Stimulated activated CD8-positive, alpha-beta memory T cell treated with anti-CD3 and anti-CD28 coated beads, Interleukin-12 subunit alpha, Interleukin-12 subunit beta, amount 100 ng/mL, for 4 hours (primary cell): ENCODE data around the gene RAB11FIP4.

Source experiments
- DNase-seq: peaks from one replicate; pipeline ENCODE4 v3.0.0-alpha.2; 2020; ENCODE audit warnings: low read depth

The RAB11FIP4 gene

GRCh38 chr17:31411707-31412285, 20.3 kb downstream of the RAB11FIP4 start:
- DNase-seq, result no peak

DNA sequence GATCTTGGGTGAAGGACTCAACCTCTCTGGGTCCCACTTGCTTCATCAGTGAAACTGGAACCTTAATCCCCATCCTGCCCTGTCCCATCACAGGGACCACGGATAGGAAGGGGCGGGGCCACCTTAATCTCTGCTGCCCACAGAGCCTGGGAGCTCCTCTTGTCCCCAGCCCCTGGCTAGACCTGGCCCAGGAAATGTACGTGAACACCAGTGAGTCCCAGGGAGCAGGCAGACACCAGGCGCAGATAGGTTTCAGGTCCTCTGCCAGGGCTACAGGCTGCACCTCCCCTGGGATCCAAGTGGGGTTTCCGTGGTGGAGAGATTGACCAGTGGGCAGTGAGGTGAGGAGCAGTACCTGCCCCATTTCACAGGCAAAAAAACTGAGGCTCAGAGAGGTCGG, 21.0 kb downstream of the RAB11FIP4 start:
- DNase-seq, result no peak

GRCh38 chr17:31413081-31413799, 21.8 kb downstream of the RAB11FIP4 start:
- no peak for DNase-seq

DNA sequence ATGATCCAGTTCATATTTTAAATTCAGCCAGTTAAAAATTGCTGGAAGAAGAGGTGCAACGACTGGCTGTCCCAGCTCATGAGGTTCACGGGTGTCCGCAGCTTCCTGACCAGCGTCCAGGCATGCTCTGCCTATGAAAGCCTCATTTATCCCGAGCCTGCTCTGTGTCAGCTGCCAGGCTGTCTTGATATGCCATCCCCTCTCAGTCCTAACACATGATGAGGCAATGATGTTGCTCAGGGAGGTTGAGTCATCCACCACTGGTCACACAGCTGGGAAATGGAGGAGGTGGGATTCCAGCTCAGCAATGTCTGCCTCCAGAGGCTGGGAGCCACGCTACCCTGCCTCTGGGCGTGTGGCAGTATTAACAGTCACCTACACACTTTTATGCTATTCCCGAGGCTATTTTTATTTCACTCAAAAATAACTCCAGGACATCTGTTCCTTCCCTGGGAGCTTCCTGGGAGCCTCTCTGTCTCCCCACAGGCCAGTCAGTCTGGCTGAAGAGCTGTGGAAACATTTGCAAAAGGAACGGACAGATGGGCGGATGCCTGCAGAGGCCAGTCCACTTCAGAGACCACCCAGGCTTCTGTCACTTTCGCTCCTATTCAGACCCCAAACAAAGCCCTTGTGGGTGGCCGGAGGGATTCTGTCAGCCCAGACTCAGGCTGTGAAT, 22.5 kb downstream of the RAB11FIP4 start:
- no peak for DNase-seq

GRCh38 chr17:31414550-31414918, 23.1 kb downstream of the RAB11FIP4 start:
- DNase-seq, result no peak

- no peak for DNase-seq
Observed at GRCh38 chr17:31415004-31415454, 23.6 kb downstream of the RAB11FIP4 start.

GRCh38 chr17:31415640-31416502, 24.4 kb downstream of the RAB11FIP4 start:
- no peak for DNase-seq

GRCh38 chr17:31416503-31416923, 25.0 kb downstream of the RAB11FIP4 start:
- DNase-seq, result no peak

DNA sequence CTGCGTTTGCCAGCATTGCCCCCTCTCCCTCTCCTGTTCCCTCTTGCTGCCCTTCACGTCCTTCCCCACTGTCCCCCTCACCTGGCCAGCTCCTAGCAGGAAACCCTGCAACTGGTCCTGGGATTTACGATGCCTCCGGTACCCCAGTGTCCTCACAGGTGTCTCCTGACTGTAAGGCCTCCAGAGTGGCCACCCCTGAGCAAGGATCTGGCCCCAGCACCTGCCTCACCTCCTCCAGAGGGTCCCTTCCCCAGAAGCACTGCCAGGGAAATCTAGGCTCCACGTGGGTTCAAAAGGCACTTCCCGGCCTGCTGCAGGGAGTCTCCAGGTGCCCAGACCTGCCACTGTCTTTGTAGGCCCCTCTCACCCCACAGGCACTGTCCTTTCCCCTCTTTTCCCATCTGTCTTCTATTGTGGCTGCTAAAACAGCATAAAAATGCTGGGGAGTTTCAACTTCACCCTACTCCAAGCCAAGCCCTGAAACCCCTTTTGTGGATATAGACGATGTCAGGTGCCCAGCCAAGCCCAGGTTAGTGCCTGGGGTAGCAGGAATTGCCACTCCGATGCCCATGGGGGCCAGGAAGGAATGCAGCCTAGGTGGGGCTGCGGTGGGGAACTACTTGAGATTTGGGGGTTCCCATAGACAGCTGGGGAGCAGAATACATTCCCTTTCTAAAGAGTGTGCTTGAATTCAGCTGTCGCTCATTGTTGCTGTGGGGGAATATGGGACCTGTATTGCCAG, 25.7 kb downstream of the RAB11FIP4 start:
- no peak for DNase-seq

DNA sequence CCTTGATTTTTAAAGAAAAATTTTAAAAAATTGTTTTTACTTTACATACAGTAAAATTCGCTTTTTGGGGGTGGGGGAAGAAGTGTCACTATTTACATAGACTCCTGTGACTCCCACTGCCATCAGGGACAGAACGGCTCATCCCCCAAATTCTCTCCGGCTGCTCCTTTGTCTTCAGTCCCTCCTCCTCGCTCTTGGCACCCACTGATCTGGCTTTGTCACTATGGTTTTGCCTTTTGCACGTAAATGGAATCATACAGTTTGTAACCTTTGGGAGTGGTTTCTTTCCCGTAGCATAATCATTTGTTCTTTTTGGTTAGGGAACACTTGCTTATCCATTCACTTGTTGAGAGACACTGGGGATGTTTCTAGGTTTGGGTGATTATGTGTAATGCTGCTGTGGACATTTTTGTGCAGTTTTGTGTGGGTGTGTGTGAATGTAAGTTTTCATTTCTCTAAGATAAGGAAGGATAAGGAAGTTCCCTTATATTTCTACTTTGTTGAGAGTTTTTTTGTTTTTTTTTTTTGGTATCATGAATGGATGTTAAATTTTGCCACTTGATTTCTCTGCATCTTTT, 27.4 kb downstream of the RAB11FIP4 start:
- no peak for DNase-seq

- DNase-seq, result no peak
Observed at GRCh38 chr17:31422443-31422842, 31.0 kb downstream of the RAB11FIP4 start.

- DNase-seq, result no peak
Observed at GRCh38 chr17:31424944-31425281, 33.4 kb downstream of the RAB11FIP4 start.

GRCh38 chr17:31425282-31426040, 34.0 kb downstream of the RAB11FIP4 start:
- DNase-seq, result no peak

GRCh38 chr17:31427684-31428083, 36.2 kb downstream of the RAB11FIP4 start:
- DNase-seq, result no peak

- DNase-seq, result no peak
Observed at GRCh38 chr17:31428111-31428510, 36.6 kb downstream of the RAB11FIP4 start.

GRCh38 chr17:31428512-31428911, 37.0 kb downstream of the RAB11FIP4 start:
- DNase-seq, result no peak

GRCh38 chr17:31431098-31431851, 39.8 kb downstream of the RAB11FIP4 start:
- DNase-seq, result no peak

DNA sequence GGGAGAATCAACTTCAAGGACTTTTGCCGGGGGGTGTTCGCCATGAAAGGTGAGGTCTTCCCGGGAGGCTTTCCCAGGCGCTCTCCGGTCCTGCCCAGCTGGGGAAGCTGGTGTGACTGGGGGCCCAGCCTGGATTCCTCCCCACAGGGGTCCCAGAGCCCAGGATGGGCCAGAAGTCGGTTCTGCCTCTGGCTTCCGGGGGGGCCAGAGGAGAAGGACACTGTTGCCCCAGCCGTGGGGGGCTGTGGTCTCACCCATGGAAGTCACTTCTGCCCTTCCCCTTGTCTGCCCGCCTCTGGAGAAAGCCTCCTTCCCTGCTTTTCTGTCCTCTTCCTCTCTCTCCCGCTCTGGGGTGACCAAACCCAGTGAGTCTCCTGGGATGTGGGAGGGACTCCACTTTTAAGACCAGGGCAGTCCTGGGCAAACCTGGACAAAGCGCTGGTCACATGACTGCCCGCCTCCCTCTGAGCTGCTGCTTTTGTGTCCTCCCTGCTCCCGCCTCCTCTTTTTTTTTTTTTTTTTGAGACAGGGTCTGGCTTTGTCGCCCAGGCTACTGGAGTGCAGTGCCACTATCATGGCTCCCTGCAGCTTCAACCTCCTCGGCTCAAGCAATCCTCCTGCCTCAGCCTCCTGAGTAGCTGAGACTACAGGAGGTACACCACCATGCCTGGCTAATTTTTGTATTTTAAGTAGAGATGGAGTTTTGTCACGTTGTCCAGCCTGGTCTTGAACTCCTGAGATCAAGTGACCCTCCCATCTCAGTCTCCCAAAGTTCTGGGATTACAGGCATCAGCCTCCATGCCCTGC, 40.6 kb downstream of the RAB11FIP4 start:
- no peak for DNase-seq
